ENCODE measurements around the gene RASSF5.
A peak's percentile ranks its signal among the peaks of the same experiment; 100 is the strongest.

RASSF5 gene

DNA sequence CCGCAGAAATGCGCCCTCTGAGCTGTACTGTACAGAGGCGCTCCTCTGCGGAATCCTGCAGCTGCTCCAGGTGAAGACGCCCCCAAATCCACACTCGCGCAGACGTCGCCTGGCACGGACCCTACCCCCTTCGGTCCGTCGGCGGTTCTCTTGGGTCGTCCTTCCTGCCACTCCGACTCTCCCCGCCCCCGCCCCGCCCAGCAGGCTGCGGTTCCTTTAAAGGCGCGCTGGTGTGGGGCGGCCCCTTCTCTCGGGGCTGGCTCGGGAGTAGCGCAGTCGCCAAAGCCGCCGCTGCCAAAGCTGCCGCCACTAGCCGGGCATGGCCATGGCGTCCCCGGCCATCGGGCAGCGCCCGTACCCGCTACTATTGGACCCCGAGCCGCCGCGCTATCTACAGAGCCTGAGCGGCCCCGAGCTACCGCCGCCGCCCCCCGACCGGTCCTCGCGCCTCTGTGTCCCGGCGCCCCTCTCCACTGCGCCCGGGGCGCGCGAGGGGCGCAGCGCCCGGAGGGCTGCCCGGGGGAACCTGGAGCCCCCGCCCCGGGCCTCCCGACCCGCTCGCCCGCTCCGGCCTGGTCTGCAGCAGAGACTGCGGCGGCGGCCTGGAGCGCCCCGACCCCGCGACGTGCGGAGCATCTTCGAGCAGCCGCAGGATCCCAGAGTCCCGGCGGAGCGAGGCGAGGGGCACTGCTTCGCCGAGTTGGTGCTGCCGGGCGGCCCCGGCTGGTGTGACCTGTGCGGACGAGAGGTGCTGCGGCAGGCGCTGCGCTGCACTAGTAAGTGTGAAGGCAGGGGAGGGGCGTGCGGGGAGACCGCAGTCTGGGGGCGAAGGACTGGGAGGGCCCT lies at the start of gene RASSF5:
TSS of gene RASSF5 (plus strand) at position 248 of the 846 bp plus-strand sequence. CDS start at position 320, 72 bp downstream.
- DNase-seq: peak; percentile 65

- DNase-seq: no peak
Observed at GRCh38 chr1:206459703-206460102, 47.6 kb upstream of the RASSF5 start.

- no peak for DNase-seq
Observed at GRCh38 chr1:206460836-206461426, 46.4 kb upstream of the RASSF5 start.

DNA sequence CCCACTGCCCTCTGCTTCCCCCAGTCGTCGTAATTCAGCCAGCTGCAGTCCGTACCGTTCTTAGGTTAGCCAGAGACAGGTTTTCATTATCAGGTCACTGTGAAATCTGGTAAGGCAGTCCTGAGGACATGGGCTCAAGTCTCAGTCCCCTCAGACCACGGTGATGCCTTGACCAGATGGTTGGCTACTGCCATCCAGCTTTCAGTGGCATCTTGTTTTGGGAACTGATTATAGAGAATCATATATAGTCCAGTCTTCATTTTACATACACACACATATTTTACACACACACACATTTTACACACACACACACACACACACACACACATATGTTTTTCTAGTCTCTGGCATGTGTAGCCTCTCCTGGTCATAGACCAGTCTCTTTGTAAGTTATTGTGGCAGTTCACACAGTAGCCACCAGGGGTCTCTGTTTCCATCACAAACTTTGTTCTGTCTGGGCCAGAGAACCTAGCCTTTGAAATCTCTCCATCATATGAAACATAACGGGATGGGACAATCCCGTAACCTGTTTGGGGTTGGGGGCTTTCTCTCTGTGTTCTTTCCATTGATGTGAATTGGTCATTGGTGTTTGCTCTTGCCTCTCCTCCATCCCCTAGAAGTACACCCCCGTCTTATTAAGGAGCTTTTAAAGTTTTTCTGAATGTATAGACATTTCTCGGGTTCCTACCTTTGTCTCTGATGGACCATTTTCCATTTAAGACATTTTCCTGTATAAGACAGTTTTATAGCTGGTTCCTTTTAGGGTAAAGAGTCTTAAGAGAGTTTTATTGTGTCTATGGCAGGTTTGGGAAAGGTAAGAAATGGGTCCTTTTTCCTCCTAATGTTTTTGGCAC lies 45.5 kb upstream of the RASSF5 start:
- peak; percentile 9 for DNase-seq

DNA sequence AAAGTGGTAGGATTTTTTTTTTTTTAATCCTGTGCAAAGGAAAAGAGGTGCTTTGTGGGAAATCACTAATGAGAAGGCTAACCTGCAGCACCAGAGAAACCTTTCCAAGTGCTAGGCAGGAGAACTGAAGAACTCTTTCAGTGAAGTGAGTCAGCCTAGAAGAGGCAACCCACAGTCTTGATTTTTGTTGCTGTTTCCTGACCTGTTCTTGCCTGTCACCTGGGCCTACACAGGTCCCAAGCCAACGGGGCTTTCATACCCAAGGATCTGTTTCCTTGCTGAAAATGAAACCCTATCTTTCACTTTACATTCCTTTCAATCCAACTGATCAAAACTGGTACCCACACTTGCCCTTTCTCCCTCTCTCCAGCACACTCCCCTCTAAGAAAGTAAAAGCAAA lies 44.2 kb upstream of the RASSF5 start:
- DNase-seq: no peak

DNA sequence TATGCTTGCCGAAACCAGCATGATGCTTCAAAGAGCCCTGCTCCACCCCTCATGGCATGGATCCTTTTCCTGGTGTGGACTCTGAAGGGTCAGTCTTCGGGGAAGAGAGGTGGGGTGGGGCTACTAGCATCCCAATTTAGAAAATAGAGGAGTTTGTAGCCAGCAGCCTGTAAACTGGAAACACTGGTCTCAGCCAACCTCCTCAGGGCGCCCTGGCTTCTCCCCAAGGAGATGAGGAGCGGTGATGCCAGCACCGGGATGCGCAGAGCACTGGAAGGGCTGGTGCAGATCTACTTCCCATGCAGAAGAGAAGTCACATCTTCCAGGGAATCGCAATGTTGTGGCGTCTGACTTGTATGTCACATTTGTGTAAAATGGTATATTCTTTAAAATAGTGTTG lies 43.4 kb upstream of the RASSF5 start:
- DNase-seq: no peak

DNA sequence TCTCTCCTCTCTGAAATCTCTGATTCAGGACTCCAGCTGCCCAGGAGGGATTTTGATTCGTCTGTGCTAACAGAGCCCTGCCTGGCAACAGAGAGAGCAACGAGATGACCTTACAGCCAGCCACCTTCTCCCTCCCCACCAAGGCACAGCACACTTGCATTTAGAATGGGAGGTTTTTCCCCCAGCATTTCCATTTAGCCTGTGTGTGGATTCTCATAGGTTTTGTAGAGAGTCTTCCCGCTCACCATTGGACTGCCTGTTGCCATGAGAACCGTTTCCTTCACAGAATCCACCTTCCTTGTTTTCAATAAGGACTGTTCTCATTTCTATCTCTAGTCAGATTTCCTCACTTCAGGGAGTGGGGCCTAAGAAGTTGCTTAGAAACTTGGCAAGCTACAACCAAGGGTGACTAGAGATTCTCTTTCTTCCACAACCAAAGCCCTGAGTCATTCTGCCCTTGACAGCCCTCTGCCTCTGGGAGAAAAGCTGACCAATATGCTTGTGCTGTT lies 42.8 kb upstream of the RASSF5 start:
- DNase-seq: no peak

- no peak for DNase-seq
Observed at GRCh38 chr1:206465951-206466350, 41.4 kb upstream of the RASSF5 start.

DNA sequence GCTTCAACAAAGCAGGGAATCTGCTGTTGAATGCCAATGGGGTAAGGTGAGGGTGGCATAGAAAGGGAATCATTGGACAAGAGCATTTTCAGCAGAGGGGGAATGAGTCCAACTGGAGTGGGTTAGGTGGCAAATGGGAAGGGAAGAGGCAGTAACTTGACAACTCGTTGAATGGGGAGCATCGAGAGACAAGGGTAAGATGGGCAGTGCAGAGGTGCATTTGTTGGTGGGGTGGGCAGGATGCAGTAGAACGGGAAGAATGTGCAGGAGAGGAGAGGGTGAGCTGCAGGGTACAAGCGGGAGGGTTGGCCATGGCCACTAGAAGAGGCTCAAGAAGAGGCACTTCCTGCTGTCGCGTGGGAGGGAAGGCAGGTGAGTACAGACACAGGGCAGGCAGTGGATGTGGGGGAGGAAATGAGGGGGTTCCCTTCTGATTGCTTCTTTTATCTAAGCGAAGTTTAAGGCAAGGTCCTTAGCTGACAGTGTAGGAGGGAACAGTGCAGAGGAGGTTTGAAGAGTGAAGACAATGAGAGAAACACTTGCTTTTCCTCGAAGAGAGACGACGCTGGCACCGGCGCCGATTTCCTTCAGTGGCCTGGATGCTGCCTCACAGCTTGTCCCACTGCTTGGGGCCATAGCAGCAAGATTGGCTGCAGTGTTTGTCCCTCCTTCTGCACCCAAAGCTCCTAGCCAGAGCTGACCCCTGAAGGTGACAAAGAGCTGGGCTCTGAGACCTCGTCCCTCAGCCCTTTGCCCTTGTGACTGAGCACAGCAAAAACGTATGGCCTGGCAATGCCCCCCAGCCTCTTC lies 40.3 kb upstream of the RASSF5 start:
- DNase-seq: no peak

- peak; percentile 55 for DNase-seq
Observed at GRCh38 chr1:206467915-206468314, 39.4 kb upstream of the RASSF5 start.

GRCh38 chr1:206468571-206468970 lies 38.8 kb upstream of the RASSF5 start:
- no peak for DNase-seq

GRCh38 chr1:206469411-206469932 lies 37.9 kb upstream of the RASSF5 start:
- DNase-seq: no peak

GRCh38 chr1:206469933-206470691 lies 37.2 kb upstream of the RASSF5 start, which contains the start of gene IKBKE:
IKBKE (plus strand) TSS chr1:206470476; CDS start chr1:206473228, 2,752 bp downstream.
- DNase-seq: peak; percentile 28

GRCh38 chr1:206470692-206471414 lies 36.5 kb upstream of the RASSF5 start:
- peak; percentile 11 for DNase-seq

GRCh38 chr1:206471415-206471801 lies 35.9 kb upstream of the RASSF5 start:
- DNase-seq: no peak

GRCh38 chr1:206472024-206472423 lies 35.3 kb upstream of the RASSF5 start:
- no peak for DNase-seq

- DNase-seq: no peak
Observed at GRCh38 chr1:206472454-206472853, 34.9 kb upstream of the RASSF5 start.

- no peak for DNase-seq
Observed at GRCh38 chr1:206472886-206473285, 34.4 kb upstream of the RASSF5 start.

DNA sequence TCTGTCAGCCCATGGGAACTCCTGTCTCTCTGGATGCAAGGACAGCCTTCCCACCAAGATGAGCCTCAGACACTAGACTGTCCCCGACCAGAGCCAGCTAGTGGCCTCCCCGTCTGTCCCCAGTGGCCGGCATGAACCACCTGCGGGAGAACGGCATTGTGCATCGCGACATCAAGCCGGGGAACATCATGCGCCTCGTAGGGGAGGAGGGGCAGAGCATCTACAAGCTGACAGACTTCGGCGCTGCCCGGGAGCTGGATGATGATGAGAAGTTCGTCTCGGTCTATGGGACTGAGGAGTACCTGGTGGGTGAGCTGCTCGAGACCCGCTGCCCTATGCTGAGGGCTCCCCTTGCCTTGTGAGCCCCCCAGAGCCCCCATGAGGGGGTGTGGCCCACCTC lies 31.3 kb upstream of the RASSF5 start:
- no peak for DNase-seq

- no peak for DNase-seq
Observed at GRCh38 chr1:206476591-206476990, 30.7 kb upstream of the RASSF5 start.

DNA sequence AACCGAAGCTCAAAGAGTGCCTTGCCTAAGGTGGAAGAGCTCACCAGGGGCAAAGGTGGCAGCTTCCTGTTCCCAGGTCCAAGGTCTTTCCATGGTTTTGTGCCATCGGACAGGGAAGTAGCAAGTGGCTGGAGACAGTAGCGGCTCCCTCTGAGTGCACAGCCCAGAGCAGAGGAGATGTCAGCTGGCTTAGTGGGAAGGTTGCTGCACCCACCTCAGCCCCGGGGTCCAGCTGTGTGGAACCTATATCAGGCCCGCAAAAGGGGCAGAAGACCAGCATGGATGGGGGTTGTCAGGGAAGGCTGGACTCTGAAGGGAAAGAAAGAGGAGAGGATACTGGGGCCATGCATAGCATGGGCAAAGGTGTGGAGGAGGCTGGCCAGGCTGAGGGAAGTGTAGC lies 30.2 kb upstream of the RASSF5 start:
- no peak for DNase-seq

All from NCI-H2029 (cell line).